H1 (cell line): ENCODE results near the gene FPR2.

Experiments used
- CBX5 ChIP-seq: fragments of 300-800, 300-1000 bp; sonication (generic); IDR thresholded peaks from 2 replicates; pipeline ENCODE4 v1.7.1; 2016; ENCODE audit warnings: antibody characterized with exemption, low read length, low read depth
- CHD2 ChIP-seq: IDR thresholded peaks from 2 replicates; pipeline ENCODE4 v1.6.1; 2012; ENCODE audit warnings: low read length, improper control_type of control experiment
- CREB1 ChIP-seq: IDR thresholded peaks from 2 replicates; pipeline ENCODE4 v1.6.1; 2012; ENCODE audit warnings: inconsistent platforms
- CTCF ChIP-seq, 3 experiments: IDR thresholded peaks; 1 replicate in 2 of 3; 2 replicates in 1 of 3; pipeline versions ENCODE4 v1.5.1 to v1.6.1; 2011; ENCODE audit warnings: low read length in 3 of 3, mild to moderate bottlenecking in 3 of 3, inconsistent platforms in 2 of 3, low read depth in 1 of 3, moderate library complexity in 1 of 3; ENCODE audit not compliant: insufficient read depth in 1 of 3; ENCODE audit errors: control extremely low read depth in 1 of 3
- EZH2 ChIP-seq: fragments of 200-600 bp; sonication (generic); IDR thresholded peaks from 2 replicates; pipeline ENCODE4 v1.7.1; 2012; ENCODE audit warnings: low read depth, mild to moderate bottlenecking, moderate library complexity, low read length, inconsistent platforms; ENCODE audit not compliant: severe bottlenecking
- FOSL1 ChIP-seq: IDR thresholded peaks from 2 replicates; pipeline ENCODE4 v1.6.1; 2011; ENCODE audit warnings: mild to moderate bottlenecking, low read depth, low read length, moderate library complexity; ENCODE audit not compliant: insufficient read depth
- JUN ChIP-seq: IDR thresholded peaks from 2 replicates; pipeline ENCODE4 v1.6.1; 2011; ENCODE audit warnings: low read depth, mild to moderate bottlenecking, improper control_type of control experiment, low read length
- NRF1 ChIP-seq: IDR thresholded peaks from 2 replicates; pipeline ENCODE4 v1.6.1; 2011; ENCODE audit warnings: mild to moderate bottlenecking, low read depth, low read length, improper control_type of control experiment
- POLR2A ChIP-seq, 2 experiments: IDR thresholded peaks; 1 replicate in 1 of 2; 2 replicates in 1 of 2; pipeline ENCODE4 v1.6.1; 2011; ENCODE audit warnings: low read depth in 2 of 2, low read length in 2 of 2, mild to moderate bottlenecking in 2 of 2; ENCODE audit errors: control extremely low read depth in 1 of 2
- SUZ12 ChIP-seq: fragments of 200-600 bp; sonication (generic); IDR thresholded peaks from 2 replicates; pipeline ENCODE4 v1.6.1; 2012; ENCODE audit warnings: mild to moderate bottlenecking, inconsistent platforms, low read length, moderate library complexity, mixed read lengths
- TCF12 ChIP-seq: IDR thresholded peaks from 2 replicates; pipeline ENCODE4 v1.6.1; 2011; ENCODE audit warnings: low read depth, mild to moderate bottlenecking, low read length
- TF ChIP-seq, protein P1 (sequence below): IDR thresholded peaks from 2 replicates; pipeline ENCODE4 v1.6.1; 2012; ENCODE audit warnings: inconsistent platforms

DNA sequence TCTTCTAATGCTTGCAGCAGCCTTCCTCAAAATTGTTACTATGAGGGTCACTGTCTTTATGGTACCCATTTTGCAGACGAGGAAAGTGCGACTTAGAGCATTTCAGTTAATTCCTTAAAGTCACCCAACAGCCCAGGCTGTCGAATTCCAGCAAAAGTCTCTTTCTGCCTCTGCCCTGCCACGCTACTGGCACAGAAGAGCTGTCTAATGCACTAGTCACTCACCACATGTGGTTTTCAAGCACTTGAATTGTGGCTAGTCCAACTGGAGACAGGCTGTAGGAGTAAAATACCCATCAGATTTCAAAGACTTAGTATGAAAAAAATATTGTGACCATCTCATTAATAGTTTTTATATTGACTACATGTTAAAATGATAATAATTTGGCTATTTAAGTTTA is 11.0 kb upstream of the FPR2 start:
- TF ChIP-seq, protein P1, sequence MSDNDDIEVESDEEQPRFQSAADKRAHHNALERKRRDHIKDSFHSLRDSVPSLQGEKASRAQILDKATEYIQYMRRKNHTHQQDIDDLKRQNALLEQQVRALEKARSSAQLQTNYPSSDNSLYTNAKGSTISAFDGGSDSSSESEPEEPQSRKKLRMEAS: no peak
- TF ChIP-seq CHD2 (no peak), JUN (no peak), EZH2 (no peak), NRF1 (no peak), CTCF (IDR thresholded peaks at IDR 0.05; ENCODE audit: control extremely low read depth in 1 of 3, insufficient read depth in 1 of 3, low read depth in 1 of 3, low read length in 3 of 3) (no peak), SUZ12 (no peak), TCF12 (no peak), CBX5 (no peak), FOSL1 (no peak), POLR2A (IDR thresholded peaks at IDR 0.05; ENCODE audit: control extremely low read depth in 1 of 2, low read depth in 2 of 2, low read length in 2 of 2) (no peak), CREB1 (no peak)
